Smooth muscle cell of the brain vasculature (primary cell): ENCODE data around the gene BCAS1.
"Not testable (repeated sequence)": the region's sequence is repeated elsewhere in the genome, so short reads cannot be mapped to it uniquely, and the experiment has no call there.

ENCODE experiments used
- DNase-seq: peaks from one replicate; pipeline ENCODE4 v3.0.0-alpha.2; 2012; ENCODE audit warnings: low read depth, low spot score

The BCAS1 gene

GRCh38 chr20:54020348-54020747 lies 50.0 kb downstream of the BCAS1 start:
- DNase-seq = no peak

- no peak for DNase-seq
Observed at GRCh38 chr20:54019585-54019984, 50.8 kb downstream of the BCAS1 start.

DNA sequence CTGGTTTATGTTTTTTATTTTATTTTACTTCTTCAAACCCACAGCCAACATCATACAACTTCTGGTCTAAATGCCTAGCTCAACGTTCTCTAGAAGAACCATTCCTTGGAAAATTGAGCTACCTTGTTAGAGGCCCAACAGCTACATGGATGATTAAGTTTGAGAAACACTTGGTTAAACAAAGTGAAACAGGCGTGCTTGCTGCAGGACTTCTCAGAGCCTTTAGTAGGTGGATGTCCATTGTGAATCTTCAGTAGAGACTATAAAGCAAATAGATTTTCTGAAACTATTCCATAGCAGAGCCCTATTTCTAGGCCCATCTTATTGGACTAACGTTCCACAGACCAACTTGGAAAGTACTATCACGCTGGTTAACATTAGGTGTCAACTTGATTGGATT lies 51.3 kb downstream of the BCAS1 start:
- no peak for DNase-seq

GRCh38 chr20:54017846-54018245 lies 52.5 kb downstream of the BCAS1 start:
- DNase-seq = no peak

DNA sequence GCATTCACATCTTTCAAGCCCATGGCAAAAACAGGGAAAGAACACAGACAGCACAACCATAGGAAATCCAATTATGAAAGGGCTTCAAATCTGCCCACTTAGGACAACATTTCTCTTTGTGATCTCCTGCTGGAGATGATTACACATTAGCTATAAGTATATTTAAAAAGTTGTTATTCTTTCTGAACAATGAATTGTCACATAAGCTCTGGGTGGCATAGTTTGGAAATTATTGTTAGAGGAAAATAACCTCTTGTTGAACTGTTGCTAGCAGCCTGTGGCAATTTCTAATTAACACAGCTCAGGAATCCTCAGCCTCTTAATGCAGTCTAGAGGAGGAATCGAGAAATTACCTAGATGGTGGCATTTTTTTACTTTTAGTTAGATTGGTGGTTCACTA lies 54.9 kb downstream of the BCAS1 start:
- DNase-seq = no peak

- no peak for DNase-seq
Observed at GRCh38 chr20:54014293-54014926, 56.0 kb downstream of the BCAS1 start.

GRCh38 chr20:54013471-54013870 lies 56.9 kb downstream of the BCAS1 start:
- DNase-seq = no peak

DNA sequence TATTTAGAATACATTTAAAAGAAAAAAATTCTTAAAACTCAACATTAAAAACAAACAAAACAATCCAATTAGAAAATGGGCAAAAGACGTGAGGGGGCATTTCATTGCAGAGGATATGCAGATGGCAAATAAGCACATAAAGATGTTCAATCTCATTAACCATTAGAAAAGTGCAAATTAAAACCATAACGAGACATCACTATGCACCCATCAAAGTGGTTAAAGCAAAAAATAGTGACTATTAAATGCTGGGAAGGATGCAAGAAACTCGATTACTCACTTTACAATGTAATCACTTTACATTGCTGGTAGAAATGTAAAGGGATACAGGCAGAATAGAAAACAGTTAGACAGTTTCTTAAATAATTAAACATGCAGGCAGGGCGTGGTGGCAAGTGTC lies 59.0 kb downstream of the BCAS1 start:
- DNase-seq = no peak

DNA sequence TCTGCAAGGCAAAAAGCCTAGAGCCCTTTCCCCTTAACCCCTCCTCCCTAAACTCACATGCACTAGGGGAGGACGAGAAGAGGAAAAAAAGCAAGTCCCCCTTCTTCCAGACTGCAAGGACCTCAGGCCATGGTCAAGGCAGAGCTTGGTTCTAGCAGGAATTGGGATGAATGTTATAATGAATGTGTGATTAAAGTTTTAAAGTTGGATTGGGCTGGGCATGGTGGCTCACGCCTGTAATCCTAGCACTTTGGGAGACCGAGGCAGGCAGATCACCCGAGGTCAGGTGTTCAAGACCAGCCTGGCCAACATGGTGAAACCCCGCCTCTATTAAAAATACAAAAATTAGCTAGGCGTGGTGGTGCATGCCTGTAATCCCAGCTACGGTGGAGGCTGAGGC lies 64.2 kb downstream of the BCAS1 start:
- DNase-seq = not testable (repeated sequence)

DNA sequence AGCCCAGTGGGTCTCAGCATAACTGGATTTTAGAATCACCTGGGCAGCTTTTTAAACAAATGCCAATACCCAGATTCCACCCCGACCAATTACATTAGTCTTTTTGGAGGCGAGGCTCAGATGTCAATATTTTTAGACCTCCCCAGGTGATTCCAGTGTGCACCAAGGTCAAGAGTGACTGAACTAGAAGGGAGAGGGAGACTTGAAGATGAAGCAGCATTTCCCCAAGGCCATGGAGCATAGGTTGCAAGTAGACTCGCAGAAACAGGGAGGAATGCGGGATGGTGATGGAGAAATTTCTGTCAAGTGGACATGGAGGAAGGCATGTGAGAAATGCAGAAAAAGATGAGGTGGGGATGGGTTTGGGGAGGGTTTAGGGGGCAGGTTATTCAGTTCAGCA lies 64.9 kb downstream of the BCAS1 start:
- DNase-seq = no peak

DNA sequence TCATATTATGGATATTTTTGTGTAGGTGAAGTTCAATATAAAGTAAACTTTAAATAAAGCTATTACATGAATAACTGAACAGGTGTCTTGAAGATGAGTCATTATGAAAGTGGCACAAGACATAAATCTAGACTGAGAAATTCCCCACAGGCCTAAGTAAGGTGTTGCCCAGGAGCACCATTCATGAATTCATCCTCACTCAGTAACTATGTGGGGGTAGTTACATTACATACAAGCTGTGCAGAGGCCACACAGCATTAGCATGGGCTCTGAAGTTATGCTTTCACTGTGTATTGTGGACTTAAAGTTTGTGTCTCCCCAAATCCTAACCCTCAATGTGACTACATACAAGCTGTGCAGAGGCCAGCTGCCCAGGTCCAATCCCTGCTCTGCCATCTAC lies 65.9 kb downstream of the BCAS1 start:
- no peak for DNase-seq

DNA sequence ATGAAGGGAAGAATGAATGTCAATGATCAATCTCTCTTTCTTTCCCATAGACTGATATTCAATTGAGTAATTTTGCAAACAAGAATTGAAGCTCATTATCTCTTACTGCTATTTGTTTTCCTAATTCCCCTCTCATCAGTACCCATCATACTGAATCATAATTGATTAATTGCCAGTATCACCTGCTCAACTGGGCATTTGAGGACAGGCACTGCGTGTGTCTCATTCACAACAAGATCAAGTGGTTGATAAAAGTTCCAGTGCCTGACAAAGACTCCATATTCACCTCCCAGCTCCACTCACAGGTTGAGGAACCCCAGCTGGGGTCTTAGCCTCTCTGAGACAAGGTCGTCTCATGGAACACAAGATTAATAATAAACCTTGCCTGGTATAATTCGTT lies 67.7 kb downstream of the BCAS1 start:
- DNase-seq = no peak

- DNase-seq = no peak
Observed at GRCh38 chr20:54002056-54002575, 68.3 kb downstream of the BCAS1 start.

DNA sequence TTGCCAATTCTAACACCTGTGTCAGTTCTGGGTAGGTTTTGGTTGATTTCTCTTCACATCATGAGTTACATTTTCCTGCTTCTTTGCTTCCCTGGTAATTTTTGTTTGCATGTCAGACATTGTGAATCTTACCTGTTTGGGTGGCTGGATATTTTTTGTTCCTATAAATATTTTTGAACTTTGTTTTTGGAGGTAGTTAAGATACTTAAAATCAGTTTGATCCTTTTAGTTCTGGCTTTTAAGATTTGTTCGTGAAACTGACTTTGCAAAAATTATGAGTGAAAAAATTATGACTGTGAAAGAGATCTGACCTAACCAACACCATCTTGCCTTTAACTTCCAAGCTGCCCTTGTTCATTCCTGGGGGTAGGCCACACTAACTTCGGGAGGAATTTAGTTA lies 69.5 kb downstream of the BCAS1 start:
- no peak for DNase-seq

DNA sequence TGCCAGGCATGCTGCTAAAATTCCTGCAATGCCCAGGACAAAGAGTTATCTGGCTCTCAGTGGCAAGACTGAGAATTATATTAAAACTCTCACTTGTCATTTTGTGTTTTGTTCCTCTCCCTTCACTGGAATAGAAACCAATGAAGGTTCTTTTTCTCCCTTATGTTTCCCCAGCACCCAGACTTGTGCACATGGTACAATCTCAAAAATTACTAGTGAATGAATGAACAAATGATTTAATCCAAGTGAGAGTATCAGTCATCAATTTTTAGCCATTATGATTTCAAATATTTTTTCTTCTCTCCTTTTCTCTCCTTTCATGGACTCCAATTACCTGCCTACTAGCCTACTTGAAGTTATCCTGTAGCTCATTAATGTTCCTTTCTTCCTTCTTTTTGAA lies 70.1 kb downstream of the BCAS1 start:
- DNase-seq = no peak

- no peak for DNase-seq
Observed at GRCh38 chr20:53999077-53999476, 71.3 kb downstream of the BCAS1 start.

DNA sequence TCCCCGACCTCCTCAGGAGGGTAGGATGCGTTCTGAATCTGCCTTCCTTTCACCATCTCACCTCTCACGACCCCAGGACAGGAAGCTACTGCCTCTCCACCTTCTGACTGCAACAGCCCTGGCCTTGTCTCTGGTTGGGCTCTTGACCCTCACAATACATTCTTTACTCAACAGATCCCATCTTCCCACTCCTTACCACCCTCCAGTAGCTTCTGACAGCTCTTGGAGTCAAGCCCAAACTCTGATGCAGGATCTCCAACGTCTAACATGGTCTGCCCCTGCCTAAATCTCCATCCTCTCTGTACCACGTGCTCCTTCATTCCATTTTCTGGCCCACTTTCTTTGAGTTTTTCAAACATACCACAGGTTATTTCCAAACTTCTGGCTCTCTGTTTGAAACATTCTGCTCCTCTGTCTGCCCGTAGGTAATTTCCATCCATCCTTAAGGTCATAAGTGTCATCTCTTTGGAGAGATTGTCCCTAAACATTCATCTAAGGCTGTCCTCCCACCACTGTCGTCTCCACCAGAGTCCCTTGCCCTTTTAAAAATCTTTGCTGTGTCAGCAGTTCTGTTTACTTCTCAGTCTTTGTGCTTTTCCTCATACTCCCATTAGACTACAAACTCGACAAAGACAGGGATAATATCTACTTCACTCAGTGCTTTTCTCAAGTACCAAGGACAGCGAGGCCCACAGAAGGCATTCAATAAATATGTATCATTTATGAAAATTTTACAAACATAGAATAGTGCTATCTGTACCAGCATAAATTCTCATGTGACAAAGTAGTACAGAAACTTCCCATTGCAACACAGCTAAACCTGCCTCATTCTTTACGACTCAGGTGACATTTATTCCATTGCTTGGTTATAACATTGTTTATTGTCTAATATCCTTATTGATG lies 73.6 kb downstream of the BCAS1 start:
- no peak for DNase-seq

- DNase-seq = no peak
Observed at GRCh38 chr20:53995949-53996348, 74.4 kb downstream of the BCAS1 start.

GRCh38 chr20:53994088-53994487 lies 76.3 kb downstream of the BCAS1 start:
- no peak for DNase-seq

DNA sequence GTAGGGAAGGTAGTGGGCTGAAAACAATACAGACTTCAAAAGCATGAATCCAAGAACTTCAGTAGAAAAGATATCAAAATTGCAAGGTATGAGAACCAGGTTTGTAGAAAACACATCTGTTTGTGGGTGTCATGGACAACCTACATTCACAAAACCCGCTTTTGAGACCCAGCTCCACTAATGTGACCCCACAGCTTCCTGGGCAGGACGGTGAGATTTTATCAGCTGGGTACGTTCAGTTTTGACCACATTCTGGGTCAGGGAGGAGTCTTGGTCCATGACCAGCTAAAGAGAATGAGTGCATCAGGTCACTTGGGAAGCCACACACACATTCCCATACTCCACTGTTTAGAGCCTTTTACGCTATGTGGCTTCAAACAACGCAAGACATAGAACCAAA lies 77.1 kb downstream of the BCAS1 start:
- no peak for DNase-seq

DNA sequence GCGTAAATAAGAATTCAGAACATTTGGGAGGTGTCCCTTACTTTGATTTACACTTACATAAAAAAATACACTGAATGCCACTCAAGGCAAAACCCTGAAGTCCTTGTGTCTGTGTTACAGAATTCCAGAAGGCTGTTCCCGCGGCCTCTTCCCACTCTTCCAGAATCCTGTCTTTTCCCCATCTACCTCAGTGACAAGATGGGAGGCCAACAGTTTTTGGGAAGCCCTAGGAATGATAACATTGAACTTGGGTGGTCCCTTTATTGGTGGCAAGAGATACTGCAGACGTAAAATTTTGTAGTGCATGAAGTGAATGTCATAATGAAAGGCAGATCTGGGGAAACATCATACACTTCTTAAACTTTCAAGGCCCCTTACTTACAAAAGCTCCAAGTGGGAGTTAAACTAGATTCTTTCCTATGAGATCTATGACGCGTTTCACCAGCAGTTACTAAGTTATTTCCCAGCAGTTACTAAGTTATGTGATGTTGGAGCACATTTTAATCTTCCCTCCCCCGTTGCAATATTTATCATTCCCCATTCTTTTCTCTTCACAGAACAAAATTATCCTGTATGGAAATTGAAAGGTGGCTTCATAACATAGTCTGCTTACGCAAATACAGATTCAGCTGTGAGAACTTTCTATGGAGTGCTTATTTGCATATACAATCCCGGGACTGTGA lies 79.5 kb downstream of the BCAS1 start:
- DNase-seq = no peak

GRCh38 chr20:53990003-53990402 lies 80.4 kb downstream of the BCAS1 start:
- DNase-seq = no peak
